Measurements from ENCODE around the gene SMIM30.

SMIM30 gene

DNA sequence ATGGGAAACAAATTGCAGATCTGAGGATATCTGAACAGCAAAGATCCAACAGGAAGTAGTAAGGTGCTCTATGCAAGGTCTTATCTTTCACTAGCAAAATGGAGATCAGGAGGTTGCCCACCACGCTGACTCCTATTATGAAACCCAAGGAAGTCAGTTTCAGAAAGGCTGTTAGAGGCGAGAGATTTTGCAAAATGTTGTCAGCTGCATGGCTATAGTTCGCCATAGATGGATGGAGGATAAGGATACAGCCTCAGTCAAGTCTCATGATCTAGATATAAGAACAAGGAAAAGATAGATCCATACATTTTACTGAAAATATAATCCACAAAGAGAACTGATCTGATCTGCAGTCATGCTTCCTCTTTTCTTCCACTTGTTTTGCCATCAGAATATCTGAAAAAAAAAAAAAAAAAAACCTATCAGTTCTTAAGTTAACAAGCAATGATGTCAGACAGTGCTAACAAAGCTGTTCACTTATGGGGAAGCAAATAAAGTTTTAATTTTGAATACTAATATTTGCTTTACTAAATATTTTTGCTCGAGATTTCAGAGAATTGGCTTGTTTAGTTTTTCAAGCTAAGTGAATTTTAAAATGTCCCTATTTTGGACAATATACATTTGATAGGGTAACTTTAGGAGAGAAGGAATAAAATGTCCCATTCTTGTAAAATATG, 33.7 kb downstream of the SMIM30 start:
- Mint-ChIP-seq H3K27ac (no peak overlapping the region), H3K4me1 (no peaks in the 10 kb centered on the region), H3K9me3 (no peaks in the 10 kb centered on the region), H3K36me3 (no peaks in the 10 kb centered on the region), H3K4me3 (no peak overlapping the region)
- DNase-seq (ENCODE audit: low spot score in 2 of 2) (no peak), ATAC-seq (no peak)

DNA sequence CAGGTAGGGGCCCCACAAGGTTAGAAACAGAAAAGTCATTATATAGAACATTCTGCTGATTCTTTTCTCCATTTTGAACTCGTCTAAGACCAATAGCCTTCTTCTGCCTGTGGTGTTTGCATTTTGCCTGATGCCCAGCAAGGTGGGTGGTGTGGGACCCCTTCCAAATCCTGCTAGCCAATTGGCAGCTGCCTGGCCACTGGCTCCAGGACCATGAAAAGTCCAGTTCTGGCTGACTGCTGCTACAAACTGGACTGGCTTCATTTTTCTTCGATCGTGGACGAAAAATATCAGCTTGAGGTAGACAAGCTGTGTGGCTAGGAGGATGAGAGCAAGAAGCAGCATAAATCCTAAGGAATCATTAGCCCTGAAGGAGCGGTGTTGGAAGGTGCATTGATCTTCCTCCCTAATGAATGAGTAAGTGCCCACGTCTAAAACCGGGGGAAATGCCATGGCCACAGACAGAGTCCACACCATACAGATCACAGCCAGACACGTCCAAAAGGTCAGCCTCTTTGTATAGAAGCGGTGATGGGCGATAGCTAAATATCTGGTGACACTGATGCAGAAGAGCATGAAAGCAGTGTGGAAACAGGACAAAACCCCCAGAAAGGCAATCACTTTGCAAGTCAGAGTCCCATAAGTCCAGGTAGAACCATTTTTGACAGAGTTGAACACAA, 34.4 kb downstream of the SMIM30 start:
- Mint-ChIP-seq H3K4me3 (no peak overlapping the region), H3K9me3 (no peaks in the 10 kb centered on the region), H3K27ac (no peak overlapping the region), H3K36me3 (no peaks in the 10 kb centered on the region), H3K4me1 (no peaks in the 10 kb centered on the region)
- DNase-seq (ENCODE audit: low spot score in 2 of 2) (no peak), ATAC-seq (no peak)

DNA sequence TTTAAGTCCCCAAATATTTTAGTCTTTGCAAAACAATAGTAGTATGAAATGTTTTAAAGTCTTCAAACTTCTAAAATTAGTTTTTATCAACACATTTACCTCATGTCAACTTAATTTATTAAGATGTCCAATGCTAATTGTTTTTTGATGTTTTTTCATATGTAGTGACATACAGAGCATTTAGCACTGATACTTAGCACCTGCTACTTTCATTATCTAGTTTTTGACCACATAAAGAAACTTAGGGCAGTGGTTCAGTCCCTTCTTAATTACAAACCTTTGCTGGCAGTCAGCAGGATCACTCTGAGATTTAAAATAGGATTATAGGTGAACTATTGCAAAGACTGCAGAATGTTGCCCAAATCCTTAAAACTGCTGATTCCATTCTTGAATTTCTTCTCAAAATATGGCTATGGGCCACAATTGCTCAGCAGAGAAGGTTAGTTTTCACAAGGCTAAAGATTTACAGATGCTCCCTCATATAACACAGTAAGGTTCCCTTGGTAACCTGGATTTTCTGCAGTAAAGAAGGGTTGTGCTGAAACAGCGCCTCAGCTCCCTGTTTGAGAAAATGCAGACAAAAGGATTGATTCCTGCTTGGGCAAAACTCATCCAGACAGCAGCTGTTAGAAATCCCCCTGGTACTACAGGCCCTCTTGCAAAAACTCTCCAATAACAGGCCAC, 35.1 kb downstream of the SMIM30 start:
- no peak overlapping the region for H3K27ac Mint-ChIP-seq
- ATAC-seq (no peak), DNase-seq (ENCODE audit: low spot score in 2 of 2) (no peak)
- H3K36me3 Mint-ChIP-seq, result no peaks in the 10 kb centered on the region
- H3K4me1 Mint-ChIP-seq, result no peaks in the 10 kb centered on the region
- no peak overlapping the region for H3K4me3 Mint-ChIP-seq
- no peaks in the 10 kb centered on the region for H3K9me3 Mint-ChIP-seq

DNA sequence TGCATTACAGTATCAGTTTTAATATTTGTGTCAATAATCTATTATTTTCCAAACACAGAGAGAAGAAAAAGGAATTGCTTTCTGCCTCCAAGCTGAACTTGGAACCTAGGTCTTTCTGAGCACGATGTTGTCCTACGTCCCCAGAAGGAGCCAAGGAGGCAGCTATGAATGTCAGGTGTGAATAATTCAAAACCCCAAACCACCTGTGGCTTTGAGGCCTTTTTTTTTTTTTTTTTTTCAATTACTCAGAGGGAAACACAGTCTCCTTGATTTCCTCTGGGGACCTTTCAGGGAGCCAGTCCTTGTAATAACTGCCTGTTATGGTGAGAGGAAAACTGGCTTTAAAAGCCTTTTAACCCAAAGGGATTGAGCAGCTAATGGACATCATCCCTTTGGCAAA, 40.0 kb downstream of the SMIM30 start:
- ATAC-seq (peak; percentile 55), DNase-seq (ENCODE audit: low spot score in 2 of 2) (no peak)
- Mint-ChIP-seq H3K36me3 (no peaks in the 10 kb centered on the region), H3K27ac (no peak overlapping the region), H3K4me1 (no peaks in the 10 kb centered on the region), H3K4me3 (no peak overlapping the region), H3K9me3 (no peaks in the 10 kb centered on the region)

DNA sequence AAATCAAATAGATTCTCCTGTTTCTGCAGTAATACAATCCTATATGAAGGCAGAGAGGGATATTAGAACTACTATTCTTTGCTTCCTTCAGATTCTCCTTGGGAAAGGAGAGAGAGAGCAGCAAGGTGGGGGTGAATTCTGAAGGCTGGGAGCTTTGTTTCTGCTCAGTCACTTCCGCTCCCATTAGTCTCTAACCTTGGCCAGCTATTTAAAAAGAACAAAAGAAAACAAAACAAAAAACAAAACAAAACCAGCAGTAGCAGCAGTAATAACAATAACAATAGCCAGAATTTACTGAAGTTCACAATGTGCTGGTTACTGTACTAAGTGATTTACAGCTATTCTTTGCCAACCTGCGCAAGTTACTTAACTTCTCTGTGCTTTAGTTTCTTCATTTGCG, 41.7 kb downstream of the SMIM30 start:
- H3K36me3 Mint-ChIP-seq, result no peaks in the 10 kb centered on the region
- no peaks in the 10 kb centered on the region for H3K9me3 Mint-ChIP-seq
- no peak overlapping the region for H3K4me3 Mint-ChIP-seq
- H3K27ac Mint-ChIP-seq, result no peak overlapping the region
- ATAC-seq (no peak), DNase-seq (ENCODE audit: low spot score in 2 of 2) (no peak)
- H3K4me1 Mint-ChIP-seq, result no peaks in the 10 kb centered on the region

DNA sequence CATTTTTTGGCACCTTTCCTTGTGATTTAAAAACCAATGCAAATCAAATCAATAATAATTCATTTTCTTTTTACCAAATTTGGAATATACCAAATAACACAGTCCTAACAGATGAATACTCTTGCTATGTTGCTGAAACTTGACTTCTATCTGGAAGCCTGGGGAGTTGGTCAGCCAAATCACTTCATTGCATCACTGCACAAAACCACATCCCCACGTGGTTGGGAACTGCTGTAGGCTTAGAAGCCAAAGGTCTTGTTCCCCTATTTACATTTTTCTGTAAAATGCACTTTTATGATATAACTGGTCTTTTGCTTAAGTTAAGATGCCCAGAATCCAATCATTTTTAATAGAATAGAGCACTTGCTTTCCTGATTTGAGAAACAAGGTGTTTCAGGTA, 46.9 kb downstream of the SMIM30 start:
- no peak overlapping the region for H3K4me3 Mint-ChIP-seq
- H3K27ac Mint-ChIP-seq, result no peak overlapping the region
- H3K36me3 Mint-ChIP-seq, result no peaks in the 10 kb centered on the region
- no peaks in the 10 kb centered on the region for H3K9me3 Mint-ChIP-seq
- no peak for ATAC-seq
- DNase-seq (ENCODE audit: low spot score in 2 of 2), result no peak
- no peaks in the 10 kb centered on the region for H3K4me1 Mint-ChIP-seq

All from stimulated activated effector memory CD8-positive, alpha-beta T cell treated with anti-CD3 and anti-CD28 coated beads, Interleukin-12 subunit alpha, Interleukin-12 subunit beta, amount 100 ng/mL, for 72 hours (primary cell).